GM21367 (cell line): ENCODE data around the gene TMEM154.

Experiments
- ATAC-seq: cut with Tn5 transposase; IDR thresholded peaks from one replicate; pipeline ENCODE4 v1.9.1; 2021; ENCODE audit not compliant: unreplicated experiment

Gene TMEM154

GRCh38 chr4:152635851-152636250, 43.9 kb downstream of the TMEM154 start:
- ATAC-seq = no peak

- ATAC-seq = no peak
Measured at GRCh38 chr4:152634110-152634760, 45.6 kb downstream of the TMEM154 start.

GRCh38 chr4:152633118-152633517, 46.7 kb downstream of the TMEM154 start:
- no peak for ATAC-seq

DNA sequence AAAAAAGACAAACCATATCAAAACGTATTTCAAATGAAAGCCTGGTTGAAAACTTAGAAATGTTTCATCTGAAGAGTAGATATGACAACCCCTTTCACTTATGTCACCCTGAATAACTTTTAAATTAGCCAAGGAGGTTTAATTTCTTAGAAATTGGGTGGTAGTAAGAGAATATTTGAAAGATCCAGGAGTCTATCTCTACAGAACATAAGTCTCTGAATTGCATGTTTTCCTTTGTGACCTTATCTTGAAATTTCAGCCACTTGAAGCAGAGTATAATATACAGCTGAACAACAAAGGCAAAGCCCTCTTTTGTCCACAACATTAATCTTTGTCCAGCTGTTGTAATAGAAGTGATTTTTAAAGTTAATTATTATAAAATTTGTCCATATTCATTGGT, 49.5 kb downstream of the TMEM154 start:
- no peak for ATAC-seq

DNA sequence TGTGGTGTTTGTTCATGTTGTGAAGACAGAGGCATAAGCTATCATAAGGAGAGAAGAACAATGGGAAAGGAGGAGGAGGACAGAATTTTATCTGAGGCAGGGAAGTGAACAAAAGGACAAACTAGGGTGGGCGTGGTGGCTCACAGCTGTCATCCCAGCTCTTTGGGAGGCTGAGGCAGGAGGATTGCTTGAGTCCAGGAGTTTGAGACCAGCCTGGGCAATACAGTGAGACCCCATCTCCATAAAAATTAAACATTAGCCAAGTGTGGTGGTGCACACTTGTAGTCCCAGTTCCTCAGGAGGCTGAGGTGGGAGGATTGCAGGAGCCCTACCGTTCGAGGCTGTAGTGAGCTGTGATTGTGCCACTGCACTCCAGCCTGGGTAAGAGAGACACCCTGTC, 49.9 kb downstream of the TMEM154 start:
- no peak for ATAC-seq

- ATAC-seq = no peak
Measured at GRCh38 chr4:152628128-152628527, 51.7 kb downstream of the TMEM154 start.

DNA sequence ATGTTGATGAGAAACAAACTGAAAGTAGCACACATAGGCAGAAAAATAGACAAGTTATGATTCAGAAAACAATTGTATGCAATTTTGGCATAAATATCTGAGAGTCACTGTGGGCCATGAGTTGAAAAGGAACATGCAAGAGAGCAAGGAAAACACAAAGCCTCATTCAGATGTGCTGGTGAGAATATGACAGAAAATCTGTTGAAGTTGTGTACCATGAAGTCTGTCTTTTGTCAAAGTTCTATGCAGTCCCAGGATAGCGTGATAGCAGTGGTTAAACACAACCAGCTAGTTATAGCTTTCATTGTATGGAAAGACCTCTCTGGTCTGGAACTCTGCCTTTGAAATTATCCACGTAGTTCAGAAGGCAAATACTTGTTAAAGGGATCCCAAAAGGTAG, 53.0 kb downstream of the TMEM154 start:
- ATAC-seq = no peak

DNA sequence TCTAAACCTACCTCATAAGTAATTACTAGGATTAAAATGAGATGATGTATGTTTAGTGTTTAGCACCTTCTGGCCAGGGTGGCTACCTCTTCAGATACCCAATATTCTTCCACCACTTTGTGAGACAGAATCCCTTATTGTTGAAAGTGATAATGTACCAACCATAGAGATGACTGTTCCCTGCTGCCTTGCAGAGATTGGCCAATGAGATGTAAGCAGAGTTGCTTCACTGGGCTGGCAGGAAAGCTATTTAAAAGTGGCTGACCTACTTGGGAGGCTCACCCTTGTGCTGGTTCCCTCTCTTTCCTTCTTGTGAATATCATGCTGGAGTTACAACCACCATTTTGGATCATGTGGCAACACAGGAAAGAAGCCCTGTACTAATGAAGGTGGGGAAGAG, 58.9 kb downstream of the TMEM154 start:
- no peak for ATAC-seq

DNA sequence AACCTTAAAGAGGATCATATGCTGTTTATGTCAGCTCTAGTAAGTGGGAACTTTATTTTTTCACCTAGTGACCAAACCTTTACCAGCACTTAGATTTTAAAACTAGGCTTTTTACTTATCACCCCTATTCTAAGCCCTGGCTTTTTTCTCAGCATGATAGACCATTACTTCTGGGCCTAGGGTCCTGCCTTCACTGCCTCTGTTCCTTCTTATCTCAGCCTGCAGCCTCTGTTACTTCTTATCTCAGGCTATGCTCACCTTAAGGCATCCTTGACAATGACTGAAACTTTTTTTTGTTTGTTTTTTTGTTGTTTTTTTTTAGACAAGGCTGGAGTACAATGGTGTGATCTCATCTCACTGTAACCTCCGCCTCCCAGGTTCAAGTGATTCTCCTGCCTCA, 59.6 kb downstream of the TMEM154 start:
- ATAC-seq = no peak

DNA sequence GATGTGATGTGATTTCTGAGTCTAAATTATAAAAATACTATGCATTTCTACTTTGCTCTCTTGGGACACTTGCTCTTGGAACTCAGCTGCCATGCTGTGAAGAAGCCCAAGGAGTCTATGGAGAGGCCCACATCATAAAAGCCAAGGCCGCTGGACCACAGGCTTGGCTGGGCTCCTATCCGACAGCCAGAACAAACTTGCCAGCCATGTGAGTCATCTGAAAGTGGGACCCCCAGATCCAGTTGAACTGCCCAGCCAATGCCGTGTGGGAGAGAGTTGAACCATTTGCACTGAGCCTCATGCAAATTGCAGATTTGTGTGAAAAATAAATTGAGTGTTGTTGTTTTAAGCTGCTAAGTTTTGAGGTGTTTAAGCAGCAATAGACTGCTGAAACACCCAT, 60.2 kb downstream of the TMEM154 start:
- ATAC-seq = no peak

- no peak for ATAC-seq
Measured at GRCh38 chr4:152618971-152619370, 60.8 kb downstream of the TMEM154 start.

DNA sequence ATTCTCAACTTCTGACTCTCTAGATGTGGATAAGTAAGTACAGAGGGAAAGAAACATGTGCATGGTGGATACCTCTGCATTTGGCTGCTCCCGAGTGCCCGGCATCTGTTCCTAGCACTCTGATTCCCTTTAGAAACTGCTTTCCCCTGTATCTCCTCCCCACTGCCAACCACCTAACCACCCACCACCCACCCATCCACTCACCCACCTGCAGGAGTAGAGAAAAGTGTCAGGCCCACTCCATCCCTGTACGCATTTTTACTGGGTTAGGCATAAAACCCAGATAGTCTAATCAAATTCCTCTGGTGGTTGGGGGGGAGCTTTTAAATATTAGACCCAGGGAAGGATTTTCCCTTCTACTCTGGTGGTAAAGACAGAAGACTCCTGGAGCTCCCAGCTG, 63.0 kb downstream of the TMEM154 start:
- ATAC-seq = no peak

DNA sequence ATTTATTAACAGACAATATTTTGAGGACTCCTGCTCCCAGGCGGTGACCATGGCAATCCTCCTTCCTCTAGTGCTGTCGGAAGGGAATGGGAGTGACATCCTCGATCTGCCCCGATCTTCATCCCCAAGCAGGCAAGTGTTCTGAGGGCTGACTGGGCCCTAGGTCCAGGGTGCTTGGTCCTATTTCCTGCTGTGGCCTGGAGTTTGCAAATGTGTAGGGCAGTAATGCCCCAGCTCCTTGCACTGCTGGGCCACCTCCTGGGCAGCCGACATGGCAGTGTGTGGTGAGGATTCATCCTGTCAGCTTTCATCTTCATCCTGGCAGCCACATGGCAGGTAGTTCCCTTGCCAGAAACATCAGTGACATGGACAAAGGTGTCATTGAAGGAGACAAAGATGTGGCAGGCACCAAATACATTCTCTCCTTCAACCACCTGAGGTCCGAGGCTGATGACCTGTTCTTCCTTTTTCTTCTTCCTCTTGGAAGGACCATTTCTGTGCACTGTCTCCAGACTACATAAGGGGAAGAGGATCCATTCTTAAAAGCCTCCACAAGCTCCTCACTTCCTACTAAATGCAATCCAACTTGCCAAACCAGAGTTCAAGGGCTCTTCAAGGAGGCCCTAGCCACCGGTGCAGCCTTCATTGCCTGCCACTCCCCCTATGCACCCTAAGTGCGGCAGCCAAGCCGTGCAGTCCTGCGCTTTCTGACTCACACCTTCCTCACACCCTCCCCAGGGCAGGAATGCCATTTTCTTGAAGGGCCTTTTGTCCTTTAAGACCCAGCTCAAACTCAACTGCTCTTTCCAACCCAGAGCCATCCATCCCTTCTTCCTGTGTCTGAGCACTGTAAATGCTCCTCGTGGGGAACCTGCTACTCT, 65.7 kb downstream of the TMEM154 start:
- no peak for ATAC-seq

DNA sequence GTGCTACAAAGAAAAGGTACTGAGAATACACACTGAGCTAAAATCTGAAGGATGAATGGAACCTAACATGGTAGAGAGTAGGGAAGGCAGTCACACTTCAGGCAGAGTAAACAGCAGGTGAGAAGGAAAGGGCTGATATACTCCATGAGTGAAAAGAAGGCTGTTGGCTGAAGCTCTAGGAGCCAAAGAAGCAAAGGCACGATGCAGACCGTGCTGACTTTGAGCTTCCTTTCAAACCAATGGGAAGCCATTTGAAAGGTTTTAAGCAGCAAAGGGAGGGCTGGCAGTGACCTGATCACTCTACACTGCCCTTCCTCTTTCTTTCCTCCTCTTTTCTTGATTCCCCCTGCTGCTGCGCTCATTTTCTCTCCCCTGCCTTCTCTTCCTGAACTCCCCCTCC, 66.4 kb downstream of the TMEM154 start:
- no peak for ATAC-seq

GRCh38 chr4:152610131-152610530, 69.7 kb downstream of the TMEM154 start:
- ATAC-seq = no peak

DNA sequence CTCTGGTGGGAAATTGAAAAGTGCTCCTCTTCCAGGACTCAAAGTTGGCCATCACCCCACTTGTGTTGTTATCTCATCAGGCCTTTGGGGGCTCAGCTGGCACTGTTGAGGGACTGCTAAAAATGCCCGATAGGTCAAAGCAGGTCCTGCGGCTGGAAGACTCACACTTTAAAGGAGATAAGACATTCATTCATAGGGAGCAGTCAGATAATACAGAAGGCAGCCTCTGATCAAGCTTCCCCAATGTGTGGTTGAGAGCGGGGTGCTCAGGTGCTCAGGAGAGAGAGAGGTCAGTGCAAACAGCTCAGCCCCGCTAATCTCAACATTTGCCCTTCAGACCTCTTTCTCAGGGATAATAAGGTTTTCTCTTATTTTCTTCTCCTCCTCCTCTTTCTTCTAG, 70.3 kb downstream of the TMEM154 start:
- no peak for ATAC-seq

- ATAC-seq = no peak
Measured at GRCh38 chr4:152607178-152607577, 72.6 kb downstream of the TMEM154 start.

- ATAC-seq = no peak
Measured at GRCh38 chr4:152606753-152607152, 73.0 kb downstream of the TMEM154 start.

DNA sequence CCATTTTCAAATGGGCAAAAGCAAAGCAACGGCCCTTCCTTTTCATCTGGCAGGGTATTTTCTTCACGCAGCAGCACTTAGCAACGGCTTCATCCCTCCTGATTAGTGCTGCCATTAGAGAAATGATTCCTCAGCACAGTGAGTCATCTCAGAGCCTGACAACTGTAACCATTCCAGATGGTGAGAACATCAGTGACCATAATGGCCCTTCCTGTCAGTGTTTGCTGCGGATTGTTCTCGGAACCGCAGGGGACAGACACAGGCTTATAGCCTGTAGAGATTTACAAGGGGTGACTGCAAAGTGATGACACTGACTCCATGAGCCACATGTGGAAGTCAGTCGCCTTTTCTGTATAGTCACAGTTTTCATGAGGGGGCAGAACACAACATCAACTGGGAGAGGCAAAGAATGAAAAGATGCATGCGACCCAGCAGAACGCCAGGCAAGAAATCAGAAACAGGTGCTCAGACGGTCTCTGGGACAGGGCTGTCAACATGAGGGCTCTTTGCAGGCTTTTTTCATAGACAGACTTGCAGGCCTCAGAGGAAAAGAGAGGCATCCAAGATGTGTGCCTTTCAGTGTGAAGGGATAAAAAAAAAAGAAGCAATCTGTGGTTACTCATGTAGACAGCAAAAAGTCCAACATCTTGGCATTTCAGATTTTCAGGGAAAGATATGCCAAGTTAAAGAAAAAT, 74.0 kb downstream of the TMEM154 start:
- no peak for ATAC-seq

- no peak for ATAC-seq
Measured at GRCh38 chr4:152605031-152605430, 74.8 kb downstream of the TMEM154 start.

DNA sequence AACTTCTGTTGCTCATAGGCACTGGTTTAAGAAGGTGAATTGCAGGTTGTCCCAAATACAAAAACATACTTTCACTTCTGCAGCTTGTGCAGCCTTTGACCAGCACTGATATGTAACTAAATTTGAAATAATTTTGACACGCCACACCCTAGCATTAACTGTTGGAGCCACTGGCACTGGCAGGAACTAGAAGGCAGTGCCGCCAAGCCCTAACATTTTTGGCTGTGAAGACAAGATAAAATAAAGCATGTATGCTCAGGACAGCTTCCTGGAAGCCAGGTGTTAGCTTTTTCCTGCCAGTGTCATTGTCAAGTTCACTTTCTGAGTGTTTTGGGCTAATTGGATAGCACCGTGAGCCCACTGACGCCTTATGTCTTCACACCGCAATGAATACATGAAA, 78.6 kb downstream of the TMEM154 start:
- ATAC-seq = no peak

GRCh38 chr4:152599636-152600035, 80.2 kb downstream of the TMEM154 start:
- ATAC-seq = no peak
